ENCODE data around the gene OR9G1.

OR9G1 gene

DNA sequence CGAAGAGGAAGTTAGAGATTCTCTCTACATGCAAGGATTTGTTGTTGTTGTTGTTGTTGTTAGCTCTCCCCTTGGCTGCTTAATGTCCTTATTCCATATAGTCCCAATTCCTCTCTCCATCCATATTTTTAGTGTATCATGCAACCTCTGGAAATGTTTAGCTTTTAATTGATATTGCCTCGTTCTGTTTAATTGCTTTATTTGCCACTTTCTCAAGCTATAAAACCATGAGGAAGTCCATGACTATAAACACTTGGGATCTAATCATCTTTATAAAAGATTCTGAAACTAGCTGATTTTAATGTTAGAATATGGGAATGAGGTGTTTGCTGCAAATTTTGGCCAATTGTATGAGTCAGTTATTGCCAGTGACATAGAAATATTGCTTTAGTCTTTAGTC lies 5.5 kb upstream of the OR9G1 start:
- no peak overlapping the region for H3K4me3 ChIP-seq (ENCODE audit: low read depth, low read length)
- no peak for DNase-seq (ENCODE audit: low read depth)
- TF ChIP-seq MYC (IDR thresholded peaks at IDR 0.05; ENCODE audit: low read depth, low read length) (no peak), POLR2A (IDR thresholded peaks at IDR 0.05; ENCODE audit: extremely low read depth, insufficient read length) (no peak)
- TF ChIP-seq, protein P1, sequence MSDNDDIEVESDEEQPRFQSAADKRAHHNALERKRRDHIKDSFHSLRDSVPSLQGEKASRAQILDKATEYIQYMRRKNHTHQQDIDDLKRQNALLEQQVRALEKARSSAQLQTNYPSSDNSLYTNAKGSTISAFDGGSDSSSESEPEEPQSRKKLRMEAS (IDR thresholded peaks at IDR 0.05; ENCODE audit: low read depth, low read length), result no peak
- TF ChIP-seq, protein P2, sequence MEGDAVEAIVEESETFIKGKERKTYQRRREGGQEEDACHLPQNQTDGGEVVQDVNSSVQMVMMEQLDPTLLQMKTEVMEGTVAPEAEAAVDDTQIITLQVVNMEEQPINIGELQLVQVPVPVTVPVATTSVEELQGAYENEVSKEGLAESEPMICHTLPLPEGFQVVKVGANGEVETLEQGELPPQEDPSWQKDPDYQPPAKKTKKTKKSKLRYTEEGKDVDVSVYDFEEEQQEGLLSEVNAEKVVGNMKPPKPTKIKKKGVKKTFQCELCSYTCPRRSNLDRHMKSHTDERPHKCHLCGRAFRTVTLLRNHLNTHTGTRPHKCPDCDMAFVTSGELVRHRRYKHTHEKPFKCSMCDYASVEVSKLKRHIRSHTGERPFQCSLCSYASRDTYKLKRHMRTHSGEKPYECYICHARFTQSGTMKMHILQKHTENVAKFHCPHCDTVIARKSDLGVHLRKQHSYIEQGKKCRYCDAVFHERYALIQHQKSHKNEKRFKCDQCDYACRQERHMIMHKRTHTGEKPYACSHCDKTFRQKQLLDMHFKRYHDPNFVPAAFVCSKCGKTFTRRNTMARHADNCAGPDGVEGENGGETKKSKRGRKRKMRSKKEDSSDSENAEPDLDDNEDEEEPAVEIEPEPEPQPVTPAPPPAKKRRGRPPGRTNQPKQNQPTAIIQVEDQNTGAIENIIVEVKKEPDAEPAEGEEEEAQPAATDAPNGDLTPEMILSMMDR (IDR thresholded peaks at IDR 0.05; ENCODE audit: low read depth, low read length), result no peak

DNA sequence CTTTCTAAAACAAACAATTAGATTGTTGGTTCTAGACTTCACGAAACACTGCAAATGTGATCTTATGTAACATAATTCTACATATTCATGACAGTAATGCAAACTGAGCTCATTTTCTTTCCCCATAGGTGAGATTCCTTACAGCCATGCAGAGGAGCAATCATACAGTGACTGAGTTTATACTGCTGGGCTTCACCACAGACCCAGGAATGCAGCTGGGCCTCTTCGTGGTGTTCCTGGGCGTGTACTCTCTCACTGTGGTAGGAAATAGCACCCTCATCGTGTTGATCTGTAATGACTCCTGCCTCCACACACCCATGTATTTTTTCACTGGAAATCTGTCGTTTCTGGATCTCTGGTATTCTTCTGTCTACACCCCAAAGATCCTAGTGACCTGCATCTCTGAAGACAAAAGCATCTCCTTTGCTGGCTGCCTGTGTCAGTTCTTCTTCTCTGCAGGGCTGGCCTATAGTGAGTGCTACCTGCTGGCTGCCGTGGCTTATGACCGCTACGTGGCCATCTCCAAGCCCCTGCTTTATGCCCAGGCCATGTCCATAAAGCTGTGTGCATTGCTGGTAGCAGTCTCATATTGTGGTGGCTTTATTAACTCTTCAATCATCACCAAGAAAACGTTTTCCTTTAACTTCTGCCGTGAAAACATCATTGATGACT lies 1.5 kb downstream of the OR9G1 start:
- no peak overlapping the region for H3K4me3 ChIP-seq (ENCODE audit: low read depth, low read length)
- no peak for DNase-seq (ENCODE audit: low read depth)
- TF ChIP-seq, protein P2 (IDR thresholded peaks at IDR 0.05; ENCODE audit: low read depth, low read length), result no peak
- TF ChIP-seq, protein P1 (IDR thresholded peaks at IDR 0.05; ENCODE audit: low read depth, low read length), result no peak
- no peak for TF ChIP-seq POLR2A (IDR thresholded peaks at IDR 0.05; ENCODE audit: extremely low read depth, insufficient read length)

DNA sequence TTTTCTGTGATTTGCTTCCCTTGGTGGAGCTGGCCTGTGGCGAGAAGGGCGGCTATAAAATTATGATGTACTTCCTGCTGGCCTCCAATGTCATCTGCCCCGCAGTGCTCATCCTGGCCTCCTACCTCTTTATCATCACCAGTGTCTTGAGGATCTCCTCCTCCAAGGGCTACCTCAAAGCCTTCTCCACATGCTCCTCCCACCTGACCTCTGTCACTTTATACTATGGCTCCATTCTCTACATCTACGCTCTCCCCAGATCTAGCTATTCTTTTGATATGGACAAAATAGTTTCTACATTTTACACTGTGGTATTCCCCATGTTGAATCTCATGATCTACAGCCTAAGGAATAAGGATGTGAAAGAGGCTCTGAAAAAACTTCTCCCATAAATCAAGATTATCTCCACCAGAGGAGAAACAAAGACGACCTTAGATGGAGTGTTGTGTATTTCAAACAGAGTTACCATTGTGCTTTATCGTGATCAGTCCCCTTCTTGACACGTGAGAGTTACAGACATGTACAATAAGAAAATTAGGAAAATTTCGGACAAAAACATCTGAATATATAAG lies 2.1 kb downstream of the OR9G1 start:
- no peak overlapping the region for H3K4me3 ChIP-seq (ENCODE audit: low read depth, low read length)
- TF ChIP-seq, protein P1 (IDR thresholded peaks at IDR 0.05; ENCODE audit: low read depth, low read length), result no peak
- TF ChIP-seq, protein P2 (IDR thresholded peaks at IDR 0.05; ENCODE audit: low read depth, low read length), result no peak
- TF ChIP-seq MYC (IDR thresholded peaks at IDR 0.05; ENCODE audit: low read depth, low read length), result no peak
- no peak for TF ChIP-seq POLR2A (IDR thresholded peaks at IDR 0.05; ENCODE audit: extremely low read depth, insufficient read length)
- no peak for DNase-seq (ENCODE audit: low read depth)

DNA sequence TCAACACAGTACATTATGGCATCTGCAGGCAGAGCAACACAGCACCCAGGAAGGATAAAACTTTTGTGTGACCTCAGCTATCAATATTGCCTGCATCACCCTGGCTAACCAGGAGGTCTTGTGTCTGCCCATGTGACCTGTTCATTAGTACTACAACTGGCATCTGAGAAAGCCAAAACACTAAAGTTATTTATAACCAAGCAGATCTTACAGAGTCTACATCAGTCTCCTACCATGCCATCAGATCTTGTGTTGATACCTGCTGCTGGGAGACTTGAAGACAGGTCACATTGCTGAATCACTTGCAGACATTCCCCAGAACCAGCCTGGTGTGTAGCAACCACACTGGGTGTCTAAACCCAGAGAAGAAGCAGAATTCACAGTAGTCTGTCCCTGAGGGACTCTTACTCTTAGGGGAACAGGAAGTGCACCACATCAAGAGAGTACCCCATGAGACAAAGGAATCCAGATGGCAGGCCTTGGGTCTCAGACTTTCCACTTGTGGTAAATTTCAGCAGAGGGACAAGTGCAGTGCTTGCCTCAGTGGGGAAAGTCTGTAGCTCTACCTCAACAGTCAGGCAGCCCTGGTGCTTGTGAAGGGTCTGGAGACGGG lies 7.0 kb downstream of the OR9G1 start:
- TF ChIP-seq, protein P1 (IDR thresholded peaks at IDR 0.05; ENCODE audit: low read depth, low read length), result no peak
- TF ChIP-seq, protein P2 (IDR thresholded peaks at IDR 0.05; ENCODE audit: low read depth, low read length), result no peak
- TF ChIP-seq POLR2A (IDR thresholded peaks at IDR 0.05; ENCODE audit: extremely low read depth, insufficient read length) (no peak), MYC (IDR thresholded peaks at IDR 0.05; ENCODE audit: low read depth, low read length) (no peak)
- H3K4me3 ChIP-seq (ENCODE audit: low read depth, low read length), result no peak overlapping the region
- peak; percentile 13 for DNase-seq (ENCODE audit: low read depth)

DNA sequence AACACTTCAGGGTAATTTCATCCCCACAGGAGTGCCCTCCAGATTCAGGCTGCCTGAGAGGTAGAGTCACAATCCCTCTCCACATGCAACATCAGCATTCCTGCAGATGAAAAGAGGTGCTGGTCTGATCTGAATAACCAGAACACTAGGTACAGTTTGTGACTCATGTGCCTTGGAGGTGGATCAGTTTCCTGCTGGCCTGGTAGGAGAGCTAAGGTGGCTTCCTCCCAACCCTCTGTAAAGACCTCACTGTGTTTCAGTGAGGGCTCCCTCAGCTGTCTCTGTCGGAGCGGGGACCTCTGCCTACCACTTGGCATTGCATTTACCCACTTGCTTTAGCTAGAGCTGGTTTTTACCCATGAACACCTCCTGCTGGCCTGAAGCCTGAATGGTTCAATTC lies 7.6 kb downstream of the OR9G1 start:
- no peak for DNase-seq (ENCODE audit: low read depth)
- no peak overlapping the region for H3K4me3 ChIP-seq (ENCODE audit: low read depth, low read length)
- TF ChIP-seq, protein P1 (IDR thresholded peaks at IDR 0.05; ENCODE audit: low read depth, low read length), result no peak
- TF ChIP-seq, protein P2 (IDR thresholded peaks at IDR 0.05; ENCODE audit: low read depth, low read length), result no peak
- TF ChIP-seq MYC (IDR thresholded peaks at IDR 0.05; ENCODE audit: low read depth, low read length) (no peak), POLR2A (IDR thresholded peaks at IDR 0.05; ENCODE audit: extremely low read depth, insufficient read length) (no peak)

All from NB4 (cell line).